Measurements from ENCODE around the gene KLHDC4.

KLHDC4 gene

GRCh38 chr16:87697256-87697655 lies 68.5 kb downstream of the KLHDC4 start:
- DNase-seq, result no peak

- no peak for DNase-seq
Measured at GRCh38 chr16:87696726-87697125, 69.1 kb downstream of the KLHDC4 start.

GRCh38 chr16:87695534-87695933 lies 70.3 kb downstream of the KLHDC4 start:
- DNase-seq, result no peak

- DNase-seq, result no peak
Measured at GRCh38 chr16:87694441-87695125, 71.2 kb downstream of the KLHDC4 start.

- DNase-seq, result no peak
Measured at GRCh38 chr16:87693827-87694226, 72.0 kb downstream of the KLHDC4 start.

GRCh38 chr16:87692756-87693155 lies 73.0 kb downstream of the KLHDC4 start:
- no peak for DNase-seq

- DNase-seq, result no peak
Measured at GRCh38 chr16:87692176-87692575, 73.6 kb downstream of the KLHDC4 start.

- DNase-seq, result no peak
Measured at GRCh38 chr16:87691686-87692079, 74.1 kb downstream of the KLHDC4 start.

GRCh38 chr16:87690911-87691685 lies 74.7 kb downstream of the KLHDC4 start:
- DNase-seq, result no peak

- no peak for DNase-seq
Measured at GRCh38 chr16:87689956-87690465, 75.8 kb downstream of the KLHDC4 start.

GRCh38 chr16:87688876-87689815 lies 76.6 kb downstream of the KLHDC4 start:
- DNase-seq, result no peak

GRCh38 chr16:87687998-87688529 lies 77.7 kb downstream of the KLHDC4 start:
- DNase-seq, result no peak

- no peak for DNase-seq
Measured at GRCh38 chr16:87687126-87687910, 78.5 kb downstream of the KLHDC4 start.

- DNase-seq, result no peak
Measured at GRCh38 chr16:87686697-87687096, 79.1 kb downstream of the KLHDC4 start.

GRCh38 chr16:87685766-87686165 lies 80.0 kb downstream of the KLHDC4 start:
- DNase-seq, result no peak

GRCh38 chr16:87685405-87685755 lies 80.4 kb downstream of the KLHDC4 start:
- DNase-seq, result no peak

GRCh38 chr16:87684711-87685404 lies 80.9 kb downstream of the KLHDC4 start:
- DNase-seq, result no peak

GRCh38 chr16:87684106-87684677 lies 81.6 kb downstream of the KLHDC4 start:
- no peak for DNase-seq

GRCh38 chr16:87682852-87683399 lies 82.9 kb downstream of the KLHDC4 start:
- no peak for DNase-seq

GRCh38 chr16:87681981-87682570 lies 83.7 kb downstream of the KLHDC4 start:
- no peak for DNase-seq

Measured in activated CD4-positive, CD25-positive, alpha-beta regulatory T cell (primary cell).